Measurements from ENCODE around the gene MAP4K3. TPM values are rescaled to one million over a fixed set of nuclear protein-coding genes. Genes with fewer than 3 reads are reported as not detected.

The MAP4K3 gene
- total RNA-seq, 1 donor from 2014 or later, result 11.0 TPM

GRCh38 chr2:39228413-39229209 lies 208.5 kb downstream of the MAP4K3 start:
- Mint-ChIP-seq H3K4me3 (peak overlapping the region; percentile 73), H3K36me3 (ENCODE audit: low read depth) (no peaks in the 10 kb centered on the region), H3K4me1 (peaks cover 15% of the 10 kb centered on the region), H3K9me3 (no peaks in the 10 kb centered on the region), H3K27ac (no peak overlapping the region), H3K27me3 (no peaks in the 10 kb centered on the region)
- CTCF ChIA-PET, result interaction anchor here (0.8 to 6.7 kb wide), 31 partner anchors 10 to 647 kb away, joined by 3 to 230 read pairs (median 5); partner anchors contain the start of gene SOS1
- peak; percentile 22 for ATAC-seq (ENCODE audit: low read depth)
- intact Hi-C loops (cut with micrococcal nuclease), result loop anchor here (1.0 kb wide), 5 partner anchors 104 to 502 kb away; no protein-coding TSS in a partner anchor
- POLR2A ChIA-PET, result interaction anchor here (0.7 to 3.5 kb wide), 8 partner anchors 16 to 281 kb away, joined by 3 to 44 read pairs (median 7); partner anchors contain the start of gene SOS1
- TF ChIP-seq, protein P1, sequence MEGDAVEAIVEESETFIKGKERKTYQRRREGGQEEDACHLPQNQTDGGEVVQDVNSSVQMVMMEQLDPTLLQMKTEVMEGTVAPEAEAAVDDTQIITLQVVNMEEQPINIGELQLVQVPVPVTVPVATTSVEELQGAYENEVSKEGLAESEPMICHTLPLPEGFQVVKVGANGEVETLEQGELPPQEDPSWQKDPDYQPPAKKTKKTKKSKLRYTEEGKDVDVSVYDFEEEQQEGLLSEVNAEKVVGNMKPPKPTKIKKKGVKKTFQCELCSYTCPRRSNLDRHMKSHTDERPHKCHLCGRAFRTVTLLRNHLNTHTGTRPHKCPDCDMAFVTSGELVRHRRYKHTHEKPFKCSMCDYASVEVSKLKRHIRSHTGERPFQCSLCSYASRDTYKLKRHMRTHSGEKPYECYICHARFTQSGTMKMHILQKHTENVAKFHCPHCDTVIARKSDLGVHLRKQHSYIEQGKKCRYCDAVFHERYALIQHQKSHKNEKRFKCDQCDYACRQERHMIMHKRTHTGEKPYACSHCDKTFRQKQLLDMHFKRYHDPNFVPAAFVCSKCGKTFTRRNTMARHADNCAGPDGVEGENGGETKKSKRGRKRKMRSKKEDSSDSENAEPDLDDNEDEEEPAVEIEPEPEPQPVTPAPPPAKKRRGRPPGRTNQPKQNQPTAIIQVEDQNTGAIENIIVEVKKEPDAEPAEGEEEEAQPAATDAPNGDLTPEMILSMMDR (IDR thresholded peaks at IDR 0.05), result no peak
- peak; percentile 18 for DNase-seq

GRCh38 chr2:39227628-39228412 lies 209.3 kb downstream of the MAP4K3 start:
- Mint-ChIP-seq H3K4me1 (peaks cover 15% of the 10 kb centered on the region), H3K27ac (no peak overlapping the region), H3K36me3 (ENCODE audit: low read depth) (no peaks in the 10 kb centered on the region), H3K9me3 (no peaks in the 10 kb centered on the region), H3K27me3 (no peaks in the 10 kb centered on the region), H3K4me3 (peak overlapping the region; percentile 73)
- TF ChIP-seq, protein P1 (IDR thresholded peaks at IDR 0.05), result peak; percentile 86
- DNase-seq, result peak; percentile 69
- peak; percentile 87 for ATAC-seq (ENCODE audit: low read depth)
- ChIA-PET POLR2A (interaction anchor here (0.7 to 3.5 kb wide), 6 partner anchors 85 to 280 kb away, joined by 3 to 44 read pairs (median 7); partner anchors contain the start of gene SOS1), CTCF (interaction anchor here (0.7 to 6.7 kb wide), 21 partner anchors 10 to 505 kb away, joined by 3 to 230 read pairs (median 4); partner anchors contain the start of gene SOS1)
- intact Hi-C loops (cut with micrococcal nuclease), result loop anchor here (1.0 kb wide), 5 partner anchors 104 to 502 kb away; no protein-coding TSS in a partner anchor

GRCh38 chr2:39225567-39225966 lies 211.5 kb downstream of the MAP4K3 start:
- TF ChIP-seq, protein P1 (IDR thresholded peaks at IDR 0.05), result no peak
- DNase-seq (no peak), ATAC-seq (ENCODE audit: low read depth) (no peak)
- H3K27ac Mint-ChIP-seq, result no peak overlapping the region
- H3K27me3 Mint-ChIP-seq, result no peaks in the 10 kb centered on the region
- H3K36me3 Mint-ChIP-seq (ENCODE audit: low read depth), result no peaks in the 10 kb centered on the region
- ChIA-PET POLR2A (interaction anchor here (0.8 to 1.7 kb wide), 2 partner anchors 102 to 105 kb away, joined by 3 to 7 read pairs; partner anchors contain the start of gene SOS1), CTCF (interaction anchor here (0.7 to 1.9 kb wide), 5 partner anchors 23 to 278 kb away, joined by 3 to 5 read pairs (median 3); partner anchors contain the start of gene SOS1)
- no peaks in the 10 kb centered on the region for H3K9me3 Mint-ChIP-seq
- intact Hi-C loops (cut with micrococcal nuclease), result no loop called here
- H3K4me1 Mint-ChIP-seq, result peaks cover 15% of the 10 kb centered on the region
- no peak overlapping the region for H3K4me3 Mint-ChIP-seq

DNA sequence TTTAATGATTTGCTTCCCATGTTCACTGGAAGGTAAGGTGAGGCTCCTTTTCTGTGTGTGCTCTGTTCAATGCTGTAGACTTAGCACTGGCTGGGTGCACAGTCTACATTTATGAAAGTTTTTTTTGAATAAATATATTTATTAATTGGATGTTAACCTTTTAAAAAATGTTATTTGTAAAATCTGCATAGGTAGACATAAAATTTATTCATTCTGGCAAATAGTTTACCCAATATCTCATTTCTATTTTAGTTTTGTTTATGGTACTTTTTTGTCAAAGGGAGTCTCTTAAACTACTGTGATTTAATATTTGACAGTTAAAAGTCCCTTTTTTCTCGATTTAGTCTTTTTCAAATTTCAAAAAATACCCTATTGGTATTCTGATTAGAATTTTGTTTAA lies 213.2 kb downstream of the MAP4K3 start:
- Mint-ChIP-seq H3K27ac (no peak overlapping the region), H3K9me3 (no peaks in the 10 kb centered on the region), H3K4me1 (peaks cover 11% of the 10 kb centered on the region), H3K4me3 (no peak overlapping the region), H3K27me3 (no peaks in the 10 kb centered on the region), H3K36me3 (ENCODE audit: low read depth) (no peaks in the 10 kb centered on the region)
- intact Hi-C loops (cut with micrococcal nuclease), result no loop called here
- DNase-seq (no peak), ATAC-seq (ENCODE audit: low read depth) (no peak)
- TF ChIP-seq, protein P1 (IDR thresholded peaks at IDR 0.05), result no peak
- POLR2A ChIA-PET, result no interaction called here
- CTCF ChIA-PET, result no interaction called here

Data from activated B cell treated with CpG ODN at 0.5 μM for 24 hours (primary cell).